IMR-90 (cell line): Measurements from ENCODE around the gene ARHGEF17. TPM values are rescaled to one million over a fixed set of nuclear protein-coding genes. Genes with fewer than 3 reads are reported as not detected.

Experiments
- ATAC-seq: fragments of 200-7000 bp; cut with Tn5 transposase; 2 replicates; pipeline ENCODE4 v1.9.1; 2020; ENCODE audit warnings: low read depth, mild to moderate bottlenecking, moderate library complexity
- BruUV-seq: library from RNA; stranded (reverse); fragments of 400-500 nt; replicated peaks from 2 replicates; lab custom pipeline; 2021; lab: Mats Ljungman, UMichigan
- CTCF ChIA-PET: fragments of 300-600 bp; formaldehyde crosslinking; extraction: SDS; loops from one replicate; lab custom pipeline; 2021; ENCODE audit warnings: antibody characterized with exemption; lab: Yijun Ruan, JAX
- POLR2A ChIA-PET: fragments of 300-600 bp; sonication (Branson Sonifier 250); formaldehyde crosslinking; loops from one replicate; lab custom pipeline; 2022; ENCODE audit warnings: antibody characterized with exemption; ENCODE audit not compliant: unreplicated experiment; lab: Charles Lee
- DNase-seq: peaks from one replicate; pipeline ENCODE4 v3.0.0; 2013
- H2AFZ ChIP-seq: replicated peaks from 2 replicates; pipeline ENCODE3; 2013; ENCODE audit warnings: low read length, mild to moderate bottlenecking; ENCODE audit not compliant: poor library complexity
- H2AK5ac ChIP-seq: 2 replicates; pipeline ENCODE4 v1.6.1; 2013; ENCODE audit warnings: low read depth, low read length, inconsistent platforms
- H2AK9ac ChIP-seq: replicated peaks from 2 replicates; pipeline ENCODE3; 2013; ENCODE audit warnings: mild to moderate bottlenecking, low read depth, low read length, moderate library complexity; ENCODE audit not compliant: poor library complexity
- H2BK120ac ChIP-seq: 2 replicates; pipeline ENCODE4 v1.6.1; 2013; ENCODE audit warnings: low read depth, low read length, inconsistent platforms
- H2BK15ac ChIP-seq: 3 replicates; pipeline ENCODE4 v1.6.1; 2013; ENCODE audit warnings: low read depth, low read length, inconsistent platforms
- H2BK20ac ChIP-seq: 2 replicates; pipeline ENCODE4 v1.6.1; 2013; ENCODE audit warnings: low read depth, mild to moderate bottlenecking, inconsistent platforms, low read length, moderate library complexity
- H2BK5ac ChIP-seq: 2 replicates; pipeline ENCODE4 v1.6.1; 2013; ENCODE audit warnings: mild to moderate bottlenecking, low read depth, low read length, inconsistent platforms; ENCODE audit not compliant: poor library complexity, severe bottlenecking
- H3K14ac ChIP-seq: replicated peaks from 2 replicates; pipeline ENCODE4 v1.6.1; 2013; ENCODE audit warnings: low read depth, low read length, inconsistent platforms
- H3K18ac ChIP-seq: 2 replicates; pipeline ENCODE4 v1.6.1; 2013; ENCODE audit warnings: low read depth, low read length, control low read depth
- H3K23ac ChIP-seq: 2 replicates; pipeline ENCODE4 v1.6.1; 2013; ENCODE audit warnings: low read depth, low read length, inconsistent platforms
- H3K27ac ChIP-seq: 2 replicates; pipeline ENCODE4 v1.5.1; 2013; ENCODE audit warnings: mild to moderate bottlenecking, control low read depth, low read length; ENCODE audit not compliant: insufficient read depth
- H3K27me3 ChIP-seq: 2 replicates; pipeline ENCODE4 v1.6.1; 2013; ENCODE audit warnings: low read length; ENCODE audit not compliant: control insufficient read depth, insufficient read depth
- H3K36me3 ChIP-seq: 2 replicates; pipeline ENCODE4 v1.6.1; 2013; ENCODE audit warnings: low read length, mixed read lengths; ENCODE audit not compliant: control insufficient read depth, insufficient read depth
- H3K4ac ChIP-seq: 2 replicates; pipeline ENCODE4 v1.6.1; 2013; ENCODE audit warnings: low read depth, low read length, inconsistent platforms
- H3K4me1 ChIP-seq: 2 replicates; pipeline ENCODE4 v1.6.1; 2013; ENCODE audit warnings: low read length, mixed read lengths; ENCODE audit not compliant: control insufficient read depth, insufficient read depth
- H3K4me2 ChIP-seq: 2 replicates; pipeline ENCODE4 v1.6.1; 2013; ENCODE audit warnings: low read depth, mild to moderate bottlenecking, control low read depth, low read length, moderate library complexity
- H3K4me3 ChIP-seq: 2 replicates; pipeline ENCODE4 v1.5.1; 2013; ENCODE audit warnings: low read depth, mild to moderate bottlenecking, control low read depth, low read length, moderate library complexity; ENCODE audit not compliant: insufficient read depth
- H3K56ac ChIP-seq: 2 replicates; pipeline ENCODE4 v1.6.1; 2013; ENCODE audit warnings: low read length, inconsistent platforms; ENCODE audit not compliant: insufficient read depth; ENCODE audit errors: extremely low read depth
- H3K79me1 ChIP-seq, 2 experiments: 2 replicates each; pipeline ENCODE4 v1.6.1; 2013; ENCODE audit warnings: low read length in 2 of 2, inconsistent platforms in 1 of 2, low read depth in 1 of 2
- H3K9ac ChIP-seq: 2 replicates; pipeline ENCODE4 v1.6.1; 2013; ENCODE audit warnings: low read depth, low read length, control low read depth
- H3K9me1 ChIP-seq: 2 replicates; pipeline ENCODE4 v1.6.1; 2013; ENCODE audit warnings: low read length, inconsistent platforms; ENCODE audit not compliant: insufficient read depth
- H3K9me3 ChIP-seq: 2 replicates; pipeline ENCODE4 v1.6.1; 2013; ENCODE audit warnings: low read length; ENCODE audit not compliant: control insufficient read depth, insufficient read depth
- H4K20me1 ChIP-seq: 2 replicates; pipeline ENCODE4 v1.6.1; 2013; ENCODE audit warnings: low read length, inconsistent platforms; ENCODE audit not compliant: insufficient read depth
- H4K5ac ChIP-seq: 2 replicates; pipeline ENCODE4 v1.6.1; 2013; ENCODE audit warnings: mild to moderate bottlenecking, low read depth, low read length, control low read depth
- H4K8ac ChIP-seq, 2 experiments: 2 replicates each; pipeline ENCODE4 v1.6.1; 2013; ENCODE audit warnings: low read depth in 2 of 2, low read length in 2 of 2, control low read depth in 1 of 2, inconsistent platforms in 1 of 2
- H4K91ac ChIP-seq: 2 replicates; pipeline ENCODE4 v1.6.1; 2013; ENCODE audit warnings: low read depth, low read length, inconsistent platforms; ENCODE audit not compliant: insufficient read depth
- RCOR1 ChIP-seq: IDR thresholded peaks from 2 replicates; pipeline ENCODE4 v1.6.1; 2012; ENCODE audit warnings: mild to moderate bottlenecking, low read length, improper control_type of control experiment; ENCODE audit not compliant: insufficient replicate concordance
- USF2 ChIP-seq: fragments of 150-350 bp; IDR thresholded peaks from 2 replicates; pipeline ENCODE4 v1.6.1; 2017; ENCODE audit warnings: mild to moderate bottlenecking, antibody characterized with exemption, low read length, low read depth
- WGBS, 2 experiments: methylation state at CpG; one replicate each; pipeline versions ENCODE4 v1.1.5 to v1.1.7; 2013; ENCODE audit warnings: missing lambda C conversion rate in 2 of 2; ENCODE audit not compliant: insufficient read length in 1 of 2; ENCODE audit errors: extremely low coverage in 2 of 2; 5-methylcytosine and 5-hydroxymethylcytosine counted together
- dilution Hi-C: fragments of 300-500 bp; cut with HindIII; formaldehyde crosslinking; loops from one replicate; pipeline ENCODE4 v1.14.3; 2018; ENCODE audit warnings: low sequenced_read_pairs; ENCODE audit not compliant: unreplicated experiment
- in situ Hi-C: fragments of 300-500 bp; cut with MboI; formaldehyde crosslinking; loops from 3 replicates; pipeline ENCODE4 v1.14.3; 2019; ENCODE audit warnings: low sequenced_read_pairs, inconsistent platforms, mixed read lengths
- intact Hi-C: fragments of 100-400 bp; cut with micrococcal nuclease; formaldehyde crosslinking; loops from 2 replicates; pipeline ENCODE4 v1.10.0; 2022
- polyA plus RNA-seq, 3 experiments: library from polyadenylated mRNA; depleted of rRNA; stranded (reverse); fragments of >200 nt; gene quantifications; 2 replicates each; pipeline ENCODE4 v1.2.3, GENCODE V29; 2012; ENCODE audit warnings: low replicate concordance in 1 of 3
- total RNA-seq: library from RNA; depleted of rRNA; stranded (reverse); fragments of >200 nt; gene quantifications from 2 replicates; pipeline ENCODE4 v1.2.3, GENCODE V29; 2012

The ARHGEF17 gene
- total and polyA plus RNA-seq, 2 of the 4 experiments (the other 2 are of a cell fraction): 21.7 to 97.7 TPM

- no peak for TF ChIP-seq USF2
These were observed 36.0 kb upstream of the ARHGEF17 start, which contains the start of gene P2RY6 (continued) for GRCh38 chr11:73271936-73272679.

- 100% methylated on average over 3 of the region's 7 CpGs; no CpG with 5 or more reads in 1 of the 2 experiments for WGBS, 2 experiments
- Histone ChIP-seq H4K20me1 (no peaks in the 10 kb centered on the region), H3K56ac (no peak overlapping the region), H3K23ac (no peak overlapping the region), H2AFZ (no peak overlapping the region), H4K8ac (no peak overlapping the region), H3K14ac (no peak overlapping the region), H3K36me3 (no peaks in the 10 kb centered on the region), H3K4me2 (no peak overlapping the region), H2BK20ac (no peak overlapping the region), H2BK120ac (no peak overlapping the region), H4K91ac (no peak overlapping the region), H3K79me1 (no peaks in the 10 kb centered on the region), H3K18ac (no peak overlapping the region), H2BK5ac (no peak overlapping the region), H3K4ac (no peak overlapping the region), H3K27ac (no peak overlapping the region), H3K9ac (no peak overlapping the region), H3K4me1 (no peaks in the 10 kb centered on the region), H3K9me3 (no peaks in the 10 kb centered on the region), H4K5ac (no peak overlapping the region), H3K4me3 (no peak overlapping the region), H2AK5ac (no peak overlapping the region), H3K27me3 (peaks cover 44% of the 10 kb centered on the region), H3K9me1 (no peaks in the 10 kb centered on the region), H2BK15ac (no peak overlapping the region), H2AK9ac (no peak overlapping the region)
- no peak for DNase-seq
- in situ Hi-C loops (no loop called here), intact Hi-C loops (no loop called here), dilution Hi-C loops (no loop called here)
- no peak for ATAC-seq
- no TSS peak for BruUV-seq
- CTCF ChIA-PET: interaction anchor here (0.6 to 1.3 kb wide), 4 partner anchors 14 to 551 kb away, joined by 3 to 4 read pairs (median 4); no protein-coding TSS in a partner anchor
- no peak for TF ChIP-seq RCOR1
- POLR2A ChIA-PET: no interaction called here
These were observed 35.4 kb upstream of the ARHGEF17 start for GRCh38 chr11:73272680-73273038.
